ENCODE results near the gene BMERB1. TPM values are rescaled to one million over a fixed set of nuclear protein-coding genes. Genes with fewer than 3 reads are reported as not detected.

Gene BMERB1
- total RNA-seq, 1 experiment from 2014 or later, result 13.6 TPM

GRCh38 chr16:15494236-15494635 is 59.8 kb downstream of the BMERB1 start:
- Mint-ChIP-seq H3K4me1 (peaks cover 10% of the 10 kb centered on the region), H3K27ac (no peak overlapping the region), H3K4me3 (no peak overlapping the region), H3K9me3 (peaks cover 7% of the 10 kb centered on the region), H3K36me3 (no peaks in the 10 kb centered on the region), H3K27me3 (ENCODE audit: low read depth) (no peaks in the 10 kb centered on the region)
- CTCF ChIA-PET, result no interaction called here
- TF ChIP-seq NFYB (CRISPR knock-in tag; conservative IDR thresholded peaks at IDR 0.05; ENCODE audit: low read depth), result no peak
- TF ChIP-seq IRF2 (CRISPR knock-in tag; IDR thresholded peaks at IDR 0.05; ENCODE audit: borderline replicate concordance, low read depth), result no peak
- TF ChIP-seq ZMAT4 (CRISPR knock-in tag; IDR thresholded peaks at IDR 0.05), result no peak
- no peak for TF ChIP-seq GRHL2 (CRISPR knock-in tag; IDR thresholded peaks at IDR 0.05; ENCODE audit: insufficient replicate concordance, severe bottlenecking)
- no peak for TF ChIP-seq E2F1 (CRISPR knock-in tag; IDR thresholded peaks at IDR 0.05)
- no peak for TF ChIP-seq ZNF138 (CRISPR knock-in tag; conservative IDR thresholded peaks at IDR 0.05)
- TF ChIP-seq ZSCAN18 (CRISPR knock-in tag; IDR thresholded peaks at IDR 0.05), result no peak
- no peak for TF ChIP-seq ZNF416 (CRISPR knock-in tag; IDR thresholded peaks at IDR 0.05)
- no peak for TF ChIP-seq ZNF512 (CRISPR knock-in tag; IDR thresholded peaks at IDR 0.05; ENCODE audit: borderline replicate concordance)
- TF ChIP-seq MLX (CRISPR knock-in tag; IDR thresholded peaks at IDR 0.05), result no peak
- TF ChIP-seq ZNF425 (CRISPR knock-in tag; conservative IDR thresholded peaks at IDR 0.05), result no peak
- ATAC-seq, result no peak
- POLR2A ChIA-PET, result no interaction called here
- no peak for DNase-seq (ENCODE audit: low spot score)

GRCh38 chr16:15495898-15496297 is 61.5 kb downstream of the BMERB1 start:
- ATAC-seq (no peak), DNase-seq (ENCODE audit: low spot score) (no peak)
- Mint-ChIP-seq H3K9me3 (peaks cover 7% of the 10 kb centered on the region), H3K4me3 (no peak overlapping the region), H3K27ac (no peak overlapping the region), H3K4me1 (peaks cover 12% of the 10 kb centered on the region), H3K27me3 (ENCODE audit: low read depth) (no peaks in the 10 kb centered on the region), H3K36me3 (no peaks in the 10 kb centered on the region)
- ChIA-PET POLR2A (no interaction called here), CTCF (no interaction called here)
- TF ChIP-seq ZNF425 (CRISPR knock-in tag; conservative IDR thresholded peaks at IDR 0.05) (no peak), CREB1 (CRISPR knock-in tag; IDR thresholded peaks at IDR 0.05) (no peak), AR (CRISPR knock-in tag; IDR thresholded peaks at IDR 0.05) (no peak), MXD4 (CRISPR knock-in tag; IDR thresholded peaks at IDR 0.05; ENCODE audit: borderline replicate concordance) (no peak), HMGA2 (CRISPR knock-in tag; IDR thresholded peaks at IDR 0.05) (no peak), ZNF263 (CRISPR knock-in tag; IDR thresholded peaks at IDR 0.05; ENCODE audit: low read depth) (no peak), TCF7 (CRISPR knock-in tag; IDR thresholded peaks at IDR 0.05; ENCODE audit: low read depth) (no peak), FOXP4 (CRISPR knock-in tag; IDR thresholded peaks at IDR 0.05) (no peak)
